Neuronal stem cell (in vitro differentiated cells): ENCODE data around the gene ORC5. TPM values are rescaled to one million over a fixed set of nuclear protein-coding genes. Genes with fewer than 3 reads are reported as not detected.

Experiments used
- DNase-seq: peaks from one replicate; pipeline ENCODE4 v3.0.0-alpha.2; 2013; ENCODE audit warnings: low spot score
- H2AFZ ChIP-seq: one replicate; pipeline ENCODE4 v1.6.1; 2013; ENCODE audit warnings: mild to moderate bottlenecking, low read length, inconsistent platforms
- H2AK5ac ChIP-seq: 2 replicates; pipeline ENCODE4 v1.6.1; 2013; ENCODE audit warnings: low read depth, mild to moderate bottlenecking, inconsistent platforms, low read length, moderate library complexity, mixed read lengths
- H2BK120ac ChIP-seq: 2 replicates; pipeline ENCODE4 v1.6.1; 2013; ENCODE audit warnings: low read depth, mild to moderate bottlenecking, inconsistent platforms, low read length, moderate library complexity, mixed read lengths
- H2BK12ac ChIP-seq: one replicate; pipeline ENCODE4 v1.6.1; 2013; ENCODE audit warnings: low read length, inconsistent platforms
- H2BK15ac ChIP-seq: 2 replicates; pipeline ENCODE4 v1.6.1; 2013; ENCODE audit warnings: mild to moderate bottlenecking, low read length, inconsistent platforms, mixed read lengths
- H2BK5ac ChIP-seq: one replicate; pipeline ENCODE4 v1.6.1; 2013; ENCODE audit warnings: inconsistent platforms, mild to moderate bottlenecking, low read length, moderate library complexity
- H3K14ac ChIP-seq: one replicate; pipeline ENCODE4 v1.6.1; 2013; ENCODE audit warnings: low read length, inconsistent platforms
- H3K18ac ChIP-seq: 2 replicates; pipeline ENCODE4 v1.6.1; 2013; ENCODE audit warnings: low read length, inconsistent platforms
- H3K23ac ChIP-seq: 2 replicates; pipeline ENCODE4 v1.6.1; 2013; ENCODE audit warnings: low read depth, mild to moderate bottlenecking, mixed read lengths, low read length, inconsistent platforms; ENCODE audit not compliant: poor library complexity
- H3K27ac ChIP-seq: replicated peaks from 3 replicates; pipeline ENCODE4 v1.5.1; 2013; ENCODE audit warnings: low read length, inconsistent platforms
- H3K27me3 ChIP-seq, 3 experiments: 2 replicates each; pipeline ENCODE4 v1.6.1; 2013; ENCODE audit warnings: low read length in 3 of 3, mild to moderate bottlenecking in 2 of 3, inconsistent platforms in 1 of 3, low read depth in 1 of 3, mixed read lengths in 1 of 3, moderate library complexity in 1 of 3; ENCODE audit not compliant: control insufficient read depth in 3 of 3, insufficient read depth in 3 of 3
- H3K36me3 ChIP-seq, 2 donors: replicated peaks in 1 of 2; 2 replicates each; pipeline ENCODE4 v1.6.1; 2013; ENCODE audit warnings: low read length in 2 of 2; ENCODE audit not compliant: control insufficient read depth in 2 of 2, insufficient read depth in 2 of 2
- H3K4ac ChIP-seq: 2 replicates; pipeline ENCODE4 v1.6.1; 2013; ENCODE audit warnings: inconsistent platforms, mild to moderate bottlenecking, low read length, moderate library complexity
- H3K4me1 ChIP-seq, 2 donors: 1 replicate in 1 of 2; 2 replicates in 1 of 2; pipeline ENCODE4 v1.6.1; 2013; ENCODE audit warnings: low read length in 2 of 2, low read depth in 1 of 2; ENCODE audit not compliant: control insufficient read depth in 2 of 2, insufficient read depth in 1 of 2
- H3K4me2 ChIP-seq: one replicate; pipeline ENCODE4 v1.6.1; 2013; ENCODE audit warnings: mild to moderate bottlenecking, low read length, inconsistent platforms; ENCODE audit not compliant: insufficient read depth, poor library complexity, severe bottlenecking
- H3K4me3 ChIP-seq, 2 donors: 2 replicates each; pipeline ENCODE4 v1.5.1; 2013; ENCODE audit warnings: low read length in 2 of 2, mild to moderate bottlenecking in 2 of 2, inconsistent platforms in 1 of 2, moderate library complexity in 1 of 2
- H3K79me1 ChIP-seq: one replicate; pipeline ENCODE4 v1.6.1; 2013; ENCODE audit warnings: low read depth, mild to moderate bottlenecking, inconsistent platforms, low read length, moderate library complexity
- H3K9ac ChIP-seq: one replicate; pipeline ENCODE4 v1.6.1; 2013; ENCODE audit warnings: mild to moderate bottlenecking, low read depth, low read length, inconsistent platforms; ENCODE audit not compliant: poor library complexity
- H3K9me3 ChIP-seq, 2 donors: replicated peaks in 1 of 2; 2 replicates each; pipeline versions ENCODE3 to v1.6.1; 2013; ENCODE audit warnings: low read length in 2 of 2, mild to moderate bottlenecking in 2 of 2, inconsistent platforms in 1 of 2, low read depth in 1 of 2, mixed read lengths in 1 of 2, moderate library complexity in 1 of 2; ENCODE audit not compliant: control insufficient read depth in 2 of 2, insufficient read depth in 1 of 2
- H4K8ac ChIP-seq: one replicate; pipeline ENCODE4 v1.6.1; 2013; ENCODE audit warnings: low read depth, mild to moderate bottlenecking, inconsistent platforms, low read length, moderate library complexity
- H4K91ac ChIP-seq: one replicate; pipeline ENCODE4 v1.6.1; 2013; ENCODE audit warnings: low read length, low read depth, mild to moderate bottlenecking, inconsistent platforms; ENCODE audit not compliant: poor library complexity
- WGBS, 2 donors: extraction: QIAGEN DNeasy Blood & Tissue Kit; methylation state at CpG; one replicate each; pipeline ENCODE4 v1.1.7; 2013; ENCODE audit warnings: missing lambda C conversion rate in 2 of 2, mixed read lengths in 1 of 2; ENCODE audit not compliant: insufficient read length in 2 of 2, insufficient replicate concordance in 1 of 2; ENCODE audit errors: extremely low coverage in 2 of 2; 5-methylcytosine and 5-hydroxymethylcytosine counted together
- polyA plus RNA-seq, 2 experiments: library from polyadenylated mRNA; stranded (reverse); fragments of 200-250 nt; gene quantifications; one replicate each; pipeline ENCODE4 v1.2.3, GENCODE V29; 2013

The ORC5 gene
- polyA plus RNA-seq (2013, experiment 1 of 2), result 14.0 TPM
- 13.3 TPM for polyA plus RNA-seq (2013, experiment 2 of 2)

GRCh38 chr7:104207731-104208420, at the start of gene ORC5:
ORC5 (minus strand) TSS chr7:104208013; CDS start chr7:104207904, 109 bp downstream.
- no peak within 1 kb of the TSS for H3K14ac ChIP-seq
- no peak within 1 kb of the TSS for H4K8ac ChIP-seq
- H3K9me3 ChIP-seq, result peaks cover 0 to 8% of the 10 kb centered on the region in 2 donors
- H2BK5ac ChIP-seq, result no peak within 1 kb of the TSS
- no peak within 1 kb of the TSS for H2AK5ac ChIP-seq
- DNase-seq, result peak; percentile 61
- peak within 1 kb of the TSS; percentile 53 for H3K4ac ChIP-seq
- H3K23ac ChIP-seq, result peak within 1 kb of the TSS; percentile 76
- peak within 1 kb of the TSS; percentile 91 for H3K9ac ChIP-seq
- no peaks in the 10 kb centered on the region for H3K27me3 ChIP-seq
- no peak within 1 kb of the TSS for H2BK120ac ChIP-seq
- H3K36me3 ChIP-seq, result peaks cover 7 to 19% of the 10 kb centered on the region in 2 donors
- peak within 1 kb of the TSS; percentile 81 for H3K18ac ChIP-seq
- no CpG with 5 or more reads among the region's 47 CpGs for WGBS, 2 donors
- H2BK12ac ChIP-seq, result no peak within 1 kb of the TSS
- no peak within 1 kb of the TSS for H3K27ac ChIP-seq
- peak within 1 kb of the TSS; percentile 90 for H2AFZ ChIP-seq
- no peak within 1 kb of the TSS for H4K91ac ChIP-seq
- peak within 1 kb of the TSS; percentile 85 for H3K4me2 ChIP-seq
- peaks cover 0 to 3% of the 10 kb centered on the region in 2 donors for H3K4me1 ChIP-seq
- H2BK15ac ChIP-seq, result no peak within 1 kb of the TSS
- peak within 1 kb of the TSS; percentile 88 to 91 for H3K4me3 ChIP-seq
- H3K79me1 ChIP-seq, result no peaks in the 10 kb centered on the region

GRCh38 chr7:104255616-104256015, 47.8 kb upstream of the ORC5 start:
- Histone ChIP-seq H4K8ac (no peak overlapping the region), H3K27me3 (no peaks in the 10 kb centered on the region), H3K4me1 (no peaks in the 10 kb centered on the region), H3K36me3 (no peaks in the 10 kb centered on the region), H3K23ac (no peak overlapping the region), H4K91ac (no peak overlapping the region), H3K18ac (no peak overlapping the region), H2AK5ac (no peak overlapping the region), H2BK12ac (no peak overlapping the region), H3K4me3 (no peak overlapping the region), H2AFZ (no peak overlapping the region), H3K79me1 (no peaks in the 10 kb centered on the region), H2BK120ac (no peak overlapping the region), H2BK15ac (no peak overlapping the region), H3K9me3 (no peaks in the 10 kb centered on the region), H3K14ac (no peak overlapping the region), H2BK5ac (no peak overlapping the region), H3K4ac (no peak overlapping the region), H3K4me2 (no peak overlapping the region), H3K9ac (no peak overlapping the region), H3K27ac (no peak overlapping the region)
- no peak for DNase-seq
- WGBS, 2 donors, result no CpG with 5 or more reads among the region's 5 CpGs

- Histone ChIP-seq H2BK15ac (no peak overlapping the region), H3K4ac (no peak overlapping the region), H3K4me2 (no peak overlapping the region), H3K18ac (no peak overlapping the region), H3K4me1 (no peaks in the 10 kb centered on the region), H2BK12ac (no peak overlapping the region), H3K27ac (no peak overlapping the region), H3K9me3 (no peaks in the 10 kb centered on the region), H3K36me3 (no peaks in the 10 kb centered on the region), H3K14ac (no peak overlapping the region), H3K27me3 (no peaks in the 10 kb centered on the region), H2BK120ac (no peak overlapping the region), H2BK5ac (no peak overlapping the region), H4K8ac (no peak overlapping the region), H2AFZ (no peak overlapping the region), H3K23ac (no peak overlapping the region), H3K4me3 (no peak overlapping the region), H2AK5ac (no peak overlapping the region), H3K9ac (no peak overlapping the region), H3K79me1 (no peaks in the 10 kb centered on the region), H4K91ac (no peak overlapping the region)
- no CpG with 5 or more reads among the region's 4 CpGs for WGBS, 2 donors
- DNase-seq, result no peak
Observed at GRCh38 chr7:104255194-104255593, 47.4 kb upstream of the ORC5 start.

GRCh38 chr7:104254696-104255095, 46.9 kb upstream of the ORC5 start:
- Histone ChIP-seq H4K91ac (no peak overlapping the region), H3K79me1 (no peaks in the 10 kb centered on the region), H3K9ac (no peak overlapping the region), H3K9me3 (no peaks in the 10 kb centered on the region), H3K14ac (no peak overlapping the region), H4K8ac (no peak overlapping the region), H3K23ac (no peak overlapping the region), H2AK5ac (no peak overlapping the region), H2BK5ac (no peak overlapping the region), H3K27ac (no peak overlapping the region), H3K18ac (no peak overlapping the region), H3K4me3 (no peak overlapping the region), H2AFZ (no peak overlapping the region), H3K27me3 (no peaks in the 10 kb centered on the region), H3K4me2 (no peak overlapping the region), H3K36me3 (no peaks in the 10 kb centered on the region), H2BK12ac (no peak overlapping the region), H3K4me1 (no peaks in the 10 kb centered on the region), H3K4ac (no peak overlapping the region), H2BK15ac (no peak overlapping the region), H2BK120ac (no peak overlapping the region)
- no CpG with 5 or more reads among the region's 1 CpG for WGBS, 2 donors
- DNase-seq, result no peak
